Rectal smooth muscle tissue (tissue), 1 donor: ENCODE results near the gene HYDIN.

Experiments used
- H3K27ac ChIP-seq: one replicate; pipeline ENCODE4 v1.7.0; 2013; ENCODE audit warnings: low read depth, low read length, inconsistent platforms
- H3K27me3 ChIP-seq: one replicate; pipeline ENCODE4 v1.7.0; 2013; ENCODE audit warnings: low read length; ENCODE audit not compliant: control insufficient read depth, insufficient read depth
- H3K36me3 ChIP-seq: one replicate; pipeline ENCODE4 v1.7.0; 2013; ENCODE audit warnings: low read length; ENCODE audit not compliant: control insufficient read depth, insufficient read depth
- H3K4me1 ChIP-seq: one replicate; pipeline ENCODE4 v1.7.0; 2013; ENCODE audit warnings: low read length; ENCODE audit not compliant: control insufficient read depth, insufficient read depth
- H3K4me3 ChIP-seq: one replicate; pipeline ENCODE4 v1.7.0; 2013; ENCODE audit warnings: low read length
- H3K9ac ChIP-seq: one replicate; pipeline ENCODE4 v1.7.0; 2013; ENCODE audit warnings: low read length

Gene HYDIN

GRCh38 chr16:70769131-70769530, 461.4 kb downstream of the HYDIN start:
- H3K9ac ChIP-seq = no peak overlapping the region
- H3K36me3 ChIP-seq = peaks cover 3% of the 10 kb centered on the region
- H3K4me3 ChIP-seq = no peak overlapping the region
- H3K27ac ChIP-seq = no peak overlapping the region
- no peaks in the 10 kb centered on the region for H3K27me3 ChIP-seq
- peaks cover 4% of the 10 kb centered on the region for H3K4me1 ChIP-seq

- peaks cover 4% of the 10 kb centered on the region for H3K36me3 ChIP-seq
- H3K9ac ChIP-seq = no peak overlapping the region
- H3K27me3 ChIP-seq = no peaks in the 10 kb centered on the region
- H3K4me3 ChIP-seq = no peak overlapping the region
- no peak overlapping the region for H3K27ac ChIP-seq
- H3K4me1 ChIP-seq = peaks cover 4% of the 10 kb centered on the region
Measured at GRCh38 chr16:70768203-70768580, 462.3 kb downstream of the HYDIN start.

- Histone ChIP-seq H3K4me1 (peaks cover 4% of the 10 kb centered on the region), H3K27ac (no peak overlapping the region), H3K9ac (no peak overlapping the region), H3K36me3 (peaks cover 7% of the 10 kb centered on the region), H3K27me3 (no peaks in the 10 kb centered on the region), H3K4me3 (no peak overlapping the region)
Measured at GRCh38 chr16:70767377-70768202, 462.9 kb downstream of the HYDIN start.

GRCh38 chr16:70766658-70767057, 463.9 kb downstream of the HYDIN start:
- H3K27me3 ChIP-seq = no peaks in the 10 kb centered on the region
- peaks cover 4% of the 10 kb centered on the region for H3K4me1 ChIP-seq
- no peak overlapping the region for H3K27ac ChIP-seq
- peaks cover 12% of the 10 kb centered on the region for H3K36me3 ChIP-seq
- no peak overlapping the region for H3K4me3 ChIP-seq
- H3K9ac ChIP-seq = no peak overlapping the region

- H3K36me3 ChIP-seq = peaks cover 13% of the 10 kb centered on the region
- no peak overlapping the region for H3K4me3 ChIP-seq
- no peak overlapping the region for H3K27ac ChIP-seq
- H3K9ac ChIP-seq = no peak overlapping the region
- H3K4me1 ChIP-seq = peaks cover 4% of the 10 kb centered on the region
- H3K27me3 ChIP-seq = no peaks in the 10 kb centered on the region
Measured at GRCh38 chr16:70766176-70766575, 464.3 kb downstream of the HYDIN start.

GRCh38 chr16:70765491-70765890, 465.0 kb downstream of the HYDIN start:
- Histone ChIP-seq H3K4me1 (no peaks in the 10 kb centered on the region), H3K36me3 (peaks cover 13% of the 10 kb centered on the region), H3K27ac (no peak overlapping the region), H3K4me3 (no peak overlapping the region), H3K27me3 (no peaks in the 10 kb centered on the region), H3K9ac (no peak overlapping the region)

GRCh38 chr16:70764632-70765031, 465.9 kb downstream of the HYDIN start:
- Histone ChIP-seq H3K27ac (no peak overlapping the region), H3K36me3 (peaks cover 13% of the 10 kb centered on the region)

GRCh38 chr16:70760221-70760620, 470.3 kb downstream of the HYDIN start:
- Histone ChIP-seq H3K4me3 (no peak overlapping the region), H3K4me1 (no peaks in the 10 kb centered on the region), H3K9ac (no peak overlapping the region), H3K27ac (no peak overlapping the region), H3K36me3 (peaks cover 16% of the 10 kb centered on the region), H3K27me3 (no peaks in the 10 kb centered on the region)

More at GRCh38 chr16:70764632-70765031, 465.9 kb downstream of the HYDIN start:
- Histone ChIP-seq H3K4me1 (no peaks in the 10 kb centered on the region), H3K4me3 (no peak overlapping the region), H3K9ac (no peak overlapping the region), H3K27me3 (no peaks in the 10 kb centered on the region)

GRCh38 chr16:70759666-70760065, 470.9 kb downstream of the HYDIN start:
- Histone ChIP-seq H3K4me1 (no peaks in the 10 kb centered on the region), H3K9ac (no peak overlapping the region), H3K4me3 (no peak overlapping the region), H3K36me3 (peaks cover 16% of the 10 kb centered on the region), H3K27me3 (no peaks in the 10 kb centered on the region), H3K27ac (no peak overlapping the region)

GRCh38 chr16:70758786-70759185, 471.7 kb downstream of the HYDIN start:
- Histone ChIP-seq H3K36me3 (peaks cover 13% of the 10 kb centered on the region), H3K9ac (no peak overlapping the region), H3K27ac (no peak overlapping the region), H3K27me3 (no peaks in the 10 kb centered on the region), H3K4me3 (no peak overlapping the region), H3K4me1 (no peaks in the 10 kb centered on the region)
